Measurements from ENCODE around the gene NAA10.

The NAA10 gene

GRCh38 chrX:153968255-153968654 is 33.4 kb upstream of the NAA10 start:
- Histone ChIP-seq H3K79me1 (replicated peaks; ENCODE audit: low read length, poor library complexity, severe bottlenecking) (no peaks in the 10 kb centered on the region), H2BK5ac (ENCODE audit: low read depth, low read length, poor library complexity, severe bottlenecking) (no peak overlapping the region), H4K8ac (ENCODE audit: low read length) (no peak overlapping the region), H3K14ac (ENCODE audit: low read length in 2 of 2) (no peak overlapping the region), H3K9ac (ENCODE audit: low read length) (peak overlapping the region; percentile 87), H3K4me2 (ENCODE audit: low read length, poor library complexity, severe bottlenecking) (peak overlapping the region; percentile 81), H4K91ac (ENCODE audit: low read length) (no peak overlapping the region), H3K4ac (ENCODE audit: low read depth in 1 of 2, low read length in 2 of 2) (no peak overlapping the region), H3K4me3 (ENCODE audit: insufficient read depth in 1 of 2, low read depth in 1 of 2, low read length in 2 of 2) (peak overlapping the region in 1 of 2 experiments; percentile 99), H3K27me3 (ENCODE audit: control insufficient read depth in 1 of 2, insufficient read depth in 1 of 2, low read length in 2 of 2) (peaks cover 0 to 4% of the 10 kb centered on the region in 2 experiments), H3K36me3 (ENCODE audit: control insufficient read depth in 1 of 2, insufficient read depth in 2 of 2, low read depth in 1 of 2, low read length in 2 of 2) (peaks cover under 1 to 39% of the 10 kb centered on the region in 2 experiments), H3K27ac (ENCODE audit: low read length, poor library complexity, severe bottlenecking) (no peak overlapping the region), H3K4me1 (ENCODE audit: control insufficient read depth, insufficient read depth, low read depth, low read length) (peaks cover 36% of the 10 kb centered on the region), H2BK15ac (ENCODE audit: low read depth, poor library complexity, severe bottlenecking) (no peak overlapping the region), H2BK120ac (ENCODE audit: low read depth, low read length) (no peak overlapping the region), H3K18ac (ENCODE audit: low read depth in 1 of 2, low read length in 2 of 2) (no peak overlapping the region), H2BK12ac (ENCODE audit: low read length in 2 of 2) (no peak overlapping the region), H2AK5ac (ENCODE audit: low read length, severe bottlenecking) (no peak overlapping the region), H2AFZ (ENCODE audit: low read depth, low read length) (no peak overlapping the region), H3K9me3 (ENCODE audit: control insufficient read depth, low read length) (no peaks in the 10 kb centered on the region), H3K23ac (ENCODE audit: low read length in 2 of 2) (no peak overlapping the region)
- DNase-seq, result no peak
- WGBS, result 65% methylated on average over 8 of the region's 9 CpGs

GRCh38 chrX:153967536-153968224 is 32.8 kb upstream of the NAA10 start:
- Histone ChIP-seq H3K9me3 (ENCODE audit: control insufficient read depth, low read length) (no peaks in the 10 kb centered on the region), H3K79me1 (replicated peaks; ENCODE audit: low read length, poor library complexity, severe bottlenecking) (no peaks in the 10 kb centered on the region), H3K9ac (ENCODE audit: low read length) (peak overlapping the region; percentile 87), H4K91ac (ENCODE audit: low read length) (no peak overlapping the region), H3K4me3 (ENCODE audit: insufficient read depth in 1 of 2, low read depth in 1 of 2, low read length in 2 of 2) (peak overlapping the region in 1 of 2 experiments; percentile 99), H2BK15ac (ENCODE audit: low read depth, poor library complexity, severe bottlenecking) (no peak overlapping the region), H3K4me2 (ENCODE audit: low read length, poor library complexity, severe bottlenecking) (peak overlapping the region; percentile 6), H3K18ac (ENCODE audit: low read depth in 1 of 2, low read length in 2 of 2) (no peak overlapping the region), H3K14ac (ENCODE audit: low read length in 2 of 2) (no peak overlapping the region), H2AFZ (ENCODE audit: low read depth, low read length) (no peak overlapping the region), H3K4ac (ENCODE audit: low read depth in 1 of 2, low read length in 2 of 2) (no peak overlapping the region), H2BK12ac (ENCODE audit: low read length in 2 of 2) (no peak overlapping the region), H4K8ac (ENCODE audit: low read length) (no peak overlapping the region), H2BK120ac (ENCODE audit: low read depth, low read length) (no peak overlapping the region), H2BK5ac (ENCODE audit: low read depth, low read length, poor library complexity, severe bottlenecking) (no peak overlapping the region), H3K27me3 (ENCODE audit: control insufficient read depth in 1 of 2, insufficient read depth in 1 of 2, low read length in 2 of 2) (peaks cover 0 to 4% of the 10 kb centered on the region in 2 experiments), H3K23ac (ENCODE audit: low read length in 2 of 2) (no peak overlapping the region), H3K36me3 (ENCODE audit: control insufficient read depth in 1 of 2, insufficient read depth in 2 of 2, low read depth in 1 of 2, low read length in 2 of 2) (peaks cover 6 to 45% of the 10 kb centered on the region in 2 experiments), H3K27ac (ENCODE audit: low read length, poor library complexity, severe bottlenecking) (no peak overlapping the region), H2AK5ac (ENCODE audit: low read length, severe bottlenecking) (no peak overlapping the region), H3K4me1 (ENCODE audit: control insufficient read depth, insufficient read depth, low read depth, low read length) (peaks cover 36% of the 10 kb centered on the region)
- no peak for DNase-seq
- WGBS, result 81% methylated on average over 15 of the region's 16 CpGs

- Histone ChIP-seq H2BK15ac (ENCODE audit: low read depth, poor library complexity, severe bottlenecking) (peak overlapping the region; percentile 4), H3K14ac (ENCODE audit: low read length in 2 of 2) (no peak overlapping the region), H3K27ac (ENCODE audit: low read length, poor library complexity, severe bottlenecking) (no peak overlapping the region), H3K9me3 (ENCODE audit: control insufficient read depth, low read length) (no peaks in the 10 kb centered on the region), H3K4ac (ENCODE audit: low read depth in 1 of 2, low read length in 2 of 2) (no peak overlapping the region), H4K91ac (ENCODE audit: low read length) (no peak overlapping the region), H2BK120ac (ENCODE audit: low read depth, low read length) (no peak overlapping the region), H3K36me3 (ENCODE audit: control insufficient read depth in 1 of 2, insufficient read depth in 2 of 2, low read depth in 1 of 2, low read length in 2 of 2) (peaks cover 13 to 52% of the 10 kb centered on the region in 2 experiments), H3K4me2 (ENCODE audit: low read length, poor library complexity, severe bottlenecking) (no peak overlapping the region), H3K27me3 (ENCODE audit: control insufficient read depth in 1 of 2, insufficient read depth in 1 of 2, low read length in 2 of 2) (peaks cover 0 to 4% of the 10 kb centered on the region in 2 experiments), H3K4me3 (ENCODE audit: insufficient read depth in 1 of 2, low read depth in 1 of 2, low read length in 2 of 2) (peak overlapping the region in 1 of 2 experiments; percentile 99), H2AFZ (ENCODE audit: low read depth, low read length) (no peak overlapping the region), H3K9ac (ENCODE audit: low read length) (peak overlapping the region; percentile 20), H3K18ac (ENCODE audit: low read depth in 1 of 2, low read length in 2 of 2) (no peak overlapping the region), H4K8ac (ENCODE audit: low read length) (no peak overlapping the region), H3K23ac (ENCODE audit: low read length in 2 of 2) (no peak overlapping the region), H2BK12ac (ENCODE audit: low read length in 2 of 2) (no peak overlapping the region), H2BK5ac (ENCODE audit: low read depth, low read length, poor library complexity, severe bottlenecking) (no peak overlapping the region), H2AK5ac (ENCODE audit: low read length, severe bottlenecking) (no peak overlapping the region), H3K4me1 (ENCODE audit: control insufficient read depth, insufficient read depth, low read depth, low read length) (peaks cover 36% of the 10 kb centered on the region), H3K79me1 (replicated peaks; ENCODE audit: low read length, poor library complexity, severe bottlenecking) (no peaks in the 10 kb centered on the region)
- no peak for DNase-seq
- WGBS, result 92% methylated on average over 11 of the region's 14 CpGs
Observed at GRCh38 chrX:153966841-153967535, 32.2 kb upstream of the NAA10 start.

- 78% methylated on average over 15 of the region's 15 CpGs for WGBS
Observed at GRCh38 chrX:153966283-153966688, 31.4 kb upstream of the NAA10 start.

More at GRCh38 chrX:153966283-153966688, 31.4 kb upstream of the NAA10 start:
- H2BK120ac ChIP-seq (ENCODE audit: low read depth, low read length), result no peak overlapping the region
- DNase-seq, result no peak
- H3K9ac ChIP-seq (ENCODE audit: low read length), result peak overlapping the region; percentile 20
- H3K4me3 ChIP-seq (ENCODE audit: insufficient read depth in 1 of 2, low read depth in 1 of 2, low read length in 2 of 2), result peak overlapping the region in 1 of 2 experiments; percentile 18
- no peak overlapping the region for H3K4ac ChIP-seq (ENCODE audit: low read depth in 1 of 2, low read length in 2 of 2)
- peaks cover 5% of the 10 kb centered on the region for H3K79me1 ChIP-seq (replicated peaks; ENCODE audit: low read length, poor library complexity, severe bottlenecking)
- H2AK5ac ChIP-seq (ENCODE audit: low read length, severe bottlenecking), result no peak overlapping the region
- H4K8ac ChIP-seq (ENCODE audit: low read length), result no peak overlapping the region
- no peak overlapping the region for H3K14ac ChIP-seq (ENCODE audit: low read length in 2 of 2)
- peaks cover 20 to 59% of the 10 kb centered on the region in 2 experiments for H3K36me3 ChIP-seq (ENCODE audit: control insufficient read depth in 1 of 2, insufficient read depth in 2 of 2, low read depth in 1 of 2, low read length in 2 of 2)
- no peaks in the 10 kb centered on the region for H3K9me3 ChIP-seq (ENCODE audit: control insufficient read depth, low read length)
- H2AFZ ChIP-seq (ENCODE audit: low read depth, low read length), result no peak overlapping the region
- H2BK12ac ChIP-seq (ENCODE audit: low read length in 2 of 2), result no peak overlapping the region
- H2BK15ac ChIP-seq (ENCODE audit: low read depth, poor library complexity, severe bottlenecking), result no peak overlapping the region
- peaks cover 0 to 4% of the 10 kb centered on the region in 2 experiments for H3K27me3 ChIP-seq (ENCODE audit: control insufficient read depth in 1 of 2, insufficient read depth in 1 of 2, low read length in 2 of 2)
- no peak overlapping the region for H3K27ac ChIP-seq (ENCODE audit: low read length, poor library complexity, severe bottlenecking)
- no peak overlapping the region for H3K18ac ChIP-seq (ENCODE audit: low read depth in 1 of 2, low read length in 2 of 2)
- no peak overlapping the region for H3K23ac ChIP-seq (ENCODE audit: low read length in 2 of 2)
- peak overlapping the region; percentile 39 for H3K4me2 ChIP-seq (ENCODE audit: low read length, poor library complexity, severe bottlenecking)
- H3K4me1 ChIP-seq (ENCODE audit: control insufficient read depth, insufficient read depth, low read depth, low read length), result peaks cover 36% of the 10 kb centered on the region
- no peak overlapping the region for H4K91ac ChIP-seq (ENCODE audit: low read length)
- H2BK5ac ChIP-seq (ENCODE audit: low read depth, low read length, poor library complexity, severe bottlenecking), result no peak overlapping the region

Measured in mesenchymal stem cell (in vitro differentiated cells and primary cell).